ENCODE measurements around the gene FKBP8.

The FKBP8 gene

GRCh38 chr19:18506101-18506930 is 37.1 kb downstream of the FKBP8 start:
- Mint-ChIP-seq H3K27me3 (no peaks in the 10 kb centered on the region), H3K4me1 (peaks cover 65 to 84% of the 10 kb centered on the region in 2 donors), H3K4me3 (no peak overlapping the region), H3K27ac (no peak overlapping the region), H3K9me3 (no peaks in the 10 kb centered on the region), H3K36me3 (peaks cover 0 to 7% of the 10 kb centered on the region in 2 donors)
- ATAC-seq (replicated peaks) (no peak), DNase-seq (no peak)

- Mint-ChIP-seq H3K27me3 (no peaks in the 10 kb centered on the region), H3K4me1 (peaks cover 74 to 90% of the 10 kb centered on the region in 2 donors), H3K27ac (peak overlapping the region; percentile 38), H3K9me3 (no peaks in the 10 kb centered on the region), H3K4me3 (no peak overlapping the region), H3K36me3 (peaks cover 0 to 12% of the 10 kb centered on the region in 2 donors)
- DNase-seq (no peak), ATAC-seq (replicated peaks) (no peak)
Observed at GRCh38 chr19:18504886-18505610, 38.3 kb downstream of the FKBP8 start.

GRCh38 chr19:18503971-18504885 is 39.1 kb downstream of the FKBP8 start:
- DNase-seq: no peak
- no peaks in the 10 kb centered on the region for H3K9me3 Mint-ChIP-seq
- H3K4me1 Mint-ChIP-seq: peaks cover 74 to 90% of the 10 kb centered on the region in 2 donors
- H3K36me3 Mint-ChIP-seq: peaks cover 0 to 12% of the 10 kb centered on the region in 2 donors
- H3K27ac Mint-ChIP-seq: peak overlapping the region; percentile 75
- ATAC-seq (replicated peaks): peak; percentile 51 to 57
- H3K27me3 Mint-ChIP-seq: no peaks in the 10 kb centered on the region
- no peak overlapping the region for H3K4me3 Mint-ChIP-seq

- Mint-ChIP-seq H3K9me3 (no peaks in the 10 kb centered on the region), H3K27ac (peak overlapping the region; percentile 45), H3K4me1 (peaks cover 76 to 93% of the 10 kb centered on the region in 2 donors), H3K4me3 (peak overlapping the region in 1 of 2 donors; percentile 45), H3K36me3 (peaks cover 0 to 12% of the 10 kb centered on the region in 2 donors), H3K27me3 (no peaks in the 10 kb centered on the region)
- ATAC-seq (replicated peaks) (peak; percentile 32 to 42), DNase-seq (no peak)
Observed at GRCh38 chr19:18503337-18503970, 39.9 kb downstream of the FKBP8 start.

GRCh38 chr19:18502638-18503294 is 40.6 kb downstream of the FKBP8 start:
- no peak for DNase-seq
- Mint-ChIP-seq H3K36me3 (peaks cover 0 to 12% of the 10 kb centered on the region in 2 donors), H3K4me1 (peaks cover 77 to 90% of the 10 kb centered on the region in 2 donors), H3K27ac (peak overlapping the region; percentile 45), H3K4me3 (peak overlapping the region; percentile 8 to 45), H3K9me3 (no peaks in the 10 kb centered on the region), H3K27me3 (no peaks in the 10 kb centered on the region)
- ATAC-seq (replicated peaks): peak; percentile 51 to 62

GRCh38 chr19:18502246-18502637 is 41.1 kb downstream of the FKBP8 start:
- DNase-seq: no peak

GRCh38 chr19:18501832-18502231 is 41.5 kb downstream of the FKBP8 start:
- peaks cover 73 to 87% of the 10 kb centered on the region in 2 donors for H3K4me1 Mint-ChIP-seq
- peak overlapping the region; percentile 3 to 8 for H3K4me3 Mint-ChIP-seq
- H3K9me3 Mint-ChIP-seq: no peaks in the 10 kb centered on the region
- peaks cover 0 to 8% of the 10 kb centered on the region in 2 donors for H3K36me3 Mint-ChIP-seq
- DNase-seq: no peak
- H3K27ac Mint-ChIP-seq: peak overlapping the region; percentile 52
- no peaks in the 10 kb centered on the region for H3K27me3 Mint-ChIP-seq
- ATAC-seq (replicated peaks): peak in 1 of 2 donors; percentile 21

More at GRCh38 chr19:18502246-18502637, 41.1 kb downstream of the FKBP8 start:
- Mint-ChIP-seq H3K4me1 (peaks cover 73 to 87% of the 10 kb centered on the region in 2 donors), H3K36me3 (peaks cover 0 to 8% of the 10 kb centered on the region in 2 donors), H3K27ac (peak overlapping the region; percentile 52), H3K4me3 (peak overlapping the region; percentile 3 to 8), H3K9me3 (no peaks in the 10 kb centered on the region), H3K27me3 (no peaks in the 10 kb centered on the region)
- ATAC-seq (replicated peaks): peak in 1 of 2 donors; percentile 11

- no peak overlapping the region for H3K27ac Mint-ChIP-seq
- peaks cover 0 to 8% of the 10 kb centered on the region in 2 donors for H3K36me3 Mint-ChIP-seq
- H3K27me3 Mint-ChIP-seq: no peaks in the 10 kb centered on the region
- peaks cover 74 to 88% of the 10 kb centered on the region in 2 donors for H3K4me1 Mint-ChIP-seq
- no peaks in the 10 kb centered on the region for H3K9me3 Mint-ChIP-seq
- no peak overlapping the region for H3K4me3 Mint-ChIP-seq
- DNase-seq (no peak), ATAC-seq (replicated peaks) (no peak)
Observed at GRCh38 chr19:18501351-18501750, 42.0 kb downstream of the FKBP8 start.

- DNase-seq (no peak), ATAC-seq (replicated peaks) (no peak)
- Mint-ChIP-seq H3K36me3 (peaks cover 0 to 8% of the 10 kb centered on the region in 2 donors), H3K9me3 (no peaks in the 10 kb centered on the region), H3K4me1 (peaks cover 75 to 88% of the 10 kb centered on the region in 2 donors), H3K27ac (no peak overlapping the region), H3K4me3 (no peak overlapping the region), H3K27me3 (no peaks in the 10 kb centered on the region)
Observed at GRCh38 chr19:18500799-18501198, 42.6 kb downstream of the FKBP8 start.

- DNase-seq (no peak), ATAC-seq (replicated peaks) (no peak)
- Mint-ChIP-seq H3K9me3 (no peaks in the 10 kb centered on the region), H3K4me3 (no peak overlapping the region), H3K27ac (no peak overlapping the region), H3K4me1 (peaks cover 74 to 88% of the 10 kb centered on the region in 2 donors), H3K36me3 (peaks cover 0 to 8% of the 10 kb centered on the region in 2 donors), H3K27me3 (no peaks in the 10 kb centered on the region)
Observed at GRCh38 chr19:18500376-18500775, 43.0 kb downstream of the FKBP8 start.

- H3K4me1 Mint-ChIP-seq: peaks cover 70 to 88% of the 10 kb centered on the region in 2 donors
- DNase-seq (no peak), ATAC-seq (replicated peaks) (no peak)
- H3K4me3 Mint-ChIP-seq: no peak overlapping the region
- peaks cover 0 to 8% of the 10 kb centered on the region in 2 donors for H3K36me3 Mint-ChIP-seq
- no peaks in the 10 kb centered on the region for H3K9me3 Mint-ChIP-seq
- H3K27ac Mint-ChIP-seq: no peak overlapping the region
- H3K27me3 Mint-ChIP-seq: no peaks in the 10 kb centered on the region
Observed at GRCh38 chr19:18499055-18499775, 44.2 kb downstream of the FKBP8 start.

GRCh38 chr19:18496980-18497256 is 46.5 kb downstream of the FKBP8 start:
- Mint-ChIP-seq H3K36me3 (peaks cover under 1 to 11% of the 10 kb centered on the region in 2 donors), H3K4me3 (no peak overlapping the region), H3K27ac (peak overlapping the region; percentile 39), H3K9me3 (no peaks in the 10 kb centered on the region), H3K4me1 (peaks cover 56 to 71% of the 10 kb centered on the region in 2 donors), H3K27me3 (no peaks in the 10 kb centered on the region)
- ATAC-seq (replicated peaks) (no peak), DNase-seq (no peak)

Data from stimulated activated naive B cell treated with anti-CD40 and anti-IgM and Interleukin-4, amounts not matched to agents 10 μg/mL and 1 μg/mL and 100 μg/mL, for 72 hours (primary cell).